ENCODE results near the gene KLHL22.

The KLHL22 gene

DNA sequence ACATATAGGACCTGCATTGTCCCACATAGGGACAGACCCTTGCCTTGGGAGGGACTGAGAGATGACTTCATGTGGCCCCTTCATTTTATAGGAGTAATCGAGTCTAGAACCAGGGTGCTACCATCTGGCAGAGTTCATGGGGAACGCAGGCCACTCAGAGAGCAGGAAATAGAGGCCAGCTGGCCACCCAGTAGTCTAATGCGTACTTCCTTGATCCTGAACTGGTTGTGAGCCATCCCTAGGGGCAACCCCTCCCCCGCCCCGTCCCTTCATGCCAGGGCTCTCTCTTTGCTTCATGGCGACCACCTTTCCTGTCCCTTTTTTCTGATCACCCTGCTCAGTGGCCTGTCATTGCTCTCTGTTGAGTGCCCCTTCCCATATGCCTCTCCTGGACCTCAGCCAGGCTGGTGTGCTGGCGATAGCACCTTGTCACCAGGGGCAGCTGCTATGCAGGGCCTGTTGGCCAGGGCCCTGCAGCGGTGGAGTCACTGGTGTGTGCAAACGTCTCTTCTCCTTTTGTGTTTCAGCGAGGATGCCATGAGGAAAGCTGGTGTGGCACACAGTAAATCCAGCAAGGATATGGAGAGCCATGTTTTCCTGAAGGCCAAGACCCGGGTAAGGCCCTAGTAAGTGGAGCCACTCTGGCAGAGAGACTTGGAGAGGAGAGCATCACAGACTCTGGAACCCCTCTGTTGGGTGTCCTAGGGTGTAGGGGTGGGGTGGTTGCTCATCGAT is 41.2 kb upstream of the KLHL22 start:
- H3K36me3 ChIP-seq: peaks cover 75 to 92% (median 88%) of the 10 kb centered on the region in 11 experiments
- H3K4me3 ChIP-seq: no peak overlapping the region
- H3K9ac ChIP-seq: 0 out of 22 replicates have a peak overlapping the region, but pooled peaks of 1 of the 11 experiments have one; percentile 20
- H3K4me1 ChIP-seq: peaks cover 24 to 50% (median 42%) of the 10 kb centered on the region in 10 experiments
- H3K9me3 ChIP-seq (replicated peaks in 1 of 11): 0 out of 22 replicates have a peak, but pooled peaks cover 0 to 2% (median 0%) of the 10 kb centered on the region in 11 experiments
- no peak for TF ChIP-seq Cebpa-rat (IDR thresholded peaks at IDR 0.05)
- H3K27ac ChIP-seq: peak overlapping the region in 7 of 11 experiments; percentile 7 to 37 (median 24); a peak in 7 of 22 replicates
- no peaks in the 10 kb centered on the region for H3K27me3 ChIP-seq
- peaks cover 64 to 98% (median 93%) of the 10 kb centered on the region in 11 experiments for H4K20me1 ChIP-seq
- H3K4me2 ChIP-seq: peak overlapping the region in 6 of 11 experiments; percentile 10 to 33 (median 22); a peak in 4 of 22 replicates

DNA sequence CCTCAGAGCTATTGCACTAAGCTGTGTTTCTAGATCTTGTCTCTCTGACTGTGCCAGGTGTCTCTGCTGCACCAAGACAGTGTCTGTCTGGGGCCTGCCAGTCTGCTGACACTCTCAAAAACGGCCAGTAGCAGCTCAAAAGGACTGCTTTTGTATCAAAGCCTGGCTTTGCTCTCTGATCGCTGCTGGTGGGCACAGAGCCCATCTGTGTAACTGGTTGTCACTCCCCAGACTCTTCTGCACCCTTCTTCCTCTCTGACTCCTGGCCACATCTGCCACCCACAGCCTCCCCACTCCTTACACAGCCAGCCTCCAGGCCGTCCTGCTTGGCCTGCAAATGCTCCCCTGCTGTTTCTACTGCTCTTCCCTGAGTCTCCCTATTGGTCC is 38.3 kb upstream of the KLHL22 start:
- Histone ChIP-seq H3K4me2 (peak overlapping the region in 1 of 11 experiments; percentile 2; a peak in 1 of 22 replicates), H3K9me3 (replicated peaks in 1 of 11) (no peaks in the 10 kb centered on the region), H4K20me1 (peaks cover 91 to 99% (median 99%) of the 10 kb centered on the region in 11 experiments), H3K4me1 (peaks cover 47 to 74% (median 64%) of the 10 kb centered on the region in 10 experiments), H3K36me3 (peaks cover 74 to 91% (median 87%) of the 10 kb centered on the region in 11 experiments), H3K9ac (peak overlapping the region in 2 of 11 experiments; percentile 42 to 45; a peak in 3 of 22 replicates), H3K4me3 (no peak overlapping the region), H3K27me3 (no peaks in the 10 kb centered on the region), H3K27ac (peak overlapping the region in 1 of 11 experiments; percentile 2; a peak in 2 of 22 replicates)
- TF ChIP-seq Cebpa-rat (IDR thresholded peaks at IDR 0.05): no peak

DNA sequence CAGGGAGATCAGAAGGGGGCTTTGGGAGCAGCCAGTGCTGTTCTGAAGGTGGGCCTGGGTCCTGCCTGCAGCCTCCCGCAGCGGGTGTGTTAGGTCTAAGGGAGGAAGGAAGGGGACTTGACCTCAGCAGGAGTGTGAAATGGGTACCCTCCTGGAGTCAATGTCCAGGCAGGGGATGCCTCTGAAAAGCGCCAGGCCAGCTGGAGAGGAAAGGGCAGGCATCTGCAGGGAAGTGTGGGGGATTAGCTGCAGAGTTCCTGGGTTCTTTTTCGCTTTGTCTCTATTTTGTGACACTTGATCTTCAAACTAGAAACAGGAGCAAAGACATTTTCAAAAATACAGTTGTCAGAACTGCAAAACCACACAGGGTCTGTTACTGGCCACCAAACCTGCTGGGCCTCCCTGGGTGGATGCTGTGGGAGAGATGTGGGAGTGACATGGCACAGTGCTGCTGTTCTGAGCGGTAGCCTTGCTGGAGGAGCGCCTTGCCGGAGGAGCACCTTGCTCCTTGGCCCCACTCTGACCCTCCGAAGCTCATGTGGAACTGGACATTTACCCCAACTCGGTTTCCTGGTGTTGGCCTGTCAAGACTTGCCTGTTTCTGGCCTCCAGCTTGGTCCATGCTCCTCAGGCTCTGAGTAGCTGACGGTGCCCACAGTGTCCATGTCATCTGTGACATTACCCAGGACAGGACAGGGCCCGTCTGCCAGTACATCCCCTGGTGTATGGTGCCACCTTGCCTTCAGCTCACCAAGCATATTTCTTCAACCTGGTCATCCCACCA is 37.7 kb upstream of the KLHL22 start:
- peak overlapping the region in 2 of 11 experiments; percentile 2 to 5; a peak in 1 of 22 replicates for H3K4me2 ChIP-seq
- TF ChIP-seq Cebpa-rat (IDR thresholded peaks at IDR 0.05): no peak
- no peak overlapping the region for H3K4me3 ChIP-seq
- H3K36me3 ChIP-seq: peaks cover 74 to 91% (median 87%) of the 10 kb centered on the region in 11 experiments
- peak overlapping the region in 5 of 11 experiments; percentile 3 to 45 (median 33); a peak in 6 of 22 replicates for H3K9ac ChIP-seq
- H3K4me1 ChIP-seq: peaks cover 47 to 77% (median 69%) of the 10 kb centered on the region in 10 experiments
- no peaks in the 10 kb centered on the region for H3K9me3 ChIP-seq (replicated peaks in 1 of 11)
- H3K27me3 ChIP-seq: no peaks in the 10 kb centered on the region
- H4K20me1 ChIP-seq: peaks cover 93 to 99% (median 99%) of the 10 kb centered on the region in 11 experiments
- peak overlapping the region in 7 of 11 experiments; percentile 2 to 35 (median 23); a peak in 4 of 22 replicates for H3K27ac ChIP-seq

DNA sequence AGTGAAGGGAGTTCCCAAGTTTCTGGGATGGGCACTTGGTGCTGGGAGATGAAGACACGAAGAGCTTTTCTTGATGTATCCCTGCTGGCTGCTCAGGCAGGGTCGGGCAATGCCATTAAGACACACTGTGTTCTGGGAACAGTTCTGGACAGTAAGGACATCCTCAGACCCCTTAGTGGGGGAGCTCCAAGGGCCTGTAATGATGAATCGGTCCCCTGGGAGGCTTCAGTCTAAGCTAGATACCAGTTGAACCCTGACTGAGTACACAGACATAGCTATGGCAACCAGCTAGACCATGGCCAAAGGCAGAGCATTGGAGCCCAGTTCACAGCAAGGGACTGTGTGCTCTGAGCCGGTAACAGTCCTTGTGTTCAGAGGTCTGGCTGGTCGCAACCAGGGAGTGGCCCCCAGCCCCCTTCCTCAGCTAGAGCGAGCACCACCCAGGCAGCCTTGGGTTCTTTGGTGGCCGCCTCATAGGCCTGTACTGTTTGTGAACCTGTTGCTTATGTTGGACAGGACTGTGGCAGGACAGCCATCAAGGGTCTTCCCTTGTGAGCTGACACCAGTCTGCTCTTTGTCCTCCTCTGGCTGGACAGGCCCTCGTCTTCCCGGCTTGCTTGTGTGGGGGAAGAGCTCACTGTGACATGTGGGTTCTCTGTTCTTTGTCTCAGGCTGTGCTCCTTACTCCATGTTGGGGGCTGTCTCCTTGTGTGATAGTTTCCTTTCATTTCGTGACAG is 36.8 kb upstream of the KLHL22 start:
- no peak overlapping the region for H3K4me3 ChIP-seq
- H3K36me3 ChIP-seq: peaks cover 74 to 91% (median 87%) of the 10 kb centered on the region in 11 experiments
- peaks cover 47 to 78% (median 68%) of the 10 kb centered on the region in 10 experiments for H3K4me1 ChIP-seq
- H4K20me1 ChIP-seq: peaks cover 93 to 99% (median 99%) of the 10 kb centered on the region in 11 experiments
- H3K9ac ChIP-seq: peak overlapping the region in 6 of 11 experiments; percentile 3 to 45 (median 26); a peak in 3 of 22 replicates
- no peaks in the 10 kb centered on the region for H3K9me3 ChIP-seq (replicated peaks in 1 of 11)
- TF ChIP-seq Cebpa-rat (IDR thresholded peaks at IDR 0.05): no peak
- peak overlapping the region in 6 of 11 experiments; percentile 5 to 32 (median 18); a peak in 5 of 22 replicates for H3K4me2 ChIP-seq
- H3K27me3 ChIP-seq: no peaks in the 10 kb centered on the region
- H3K27ac ChIP-seq: peak overlapping the region in 8 of 11 experiments; percentile 5 to 35 (median 24); a peak in 6 of 22 replicates

DNA sequence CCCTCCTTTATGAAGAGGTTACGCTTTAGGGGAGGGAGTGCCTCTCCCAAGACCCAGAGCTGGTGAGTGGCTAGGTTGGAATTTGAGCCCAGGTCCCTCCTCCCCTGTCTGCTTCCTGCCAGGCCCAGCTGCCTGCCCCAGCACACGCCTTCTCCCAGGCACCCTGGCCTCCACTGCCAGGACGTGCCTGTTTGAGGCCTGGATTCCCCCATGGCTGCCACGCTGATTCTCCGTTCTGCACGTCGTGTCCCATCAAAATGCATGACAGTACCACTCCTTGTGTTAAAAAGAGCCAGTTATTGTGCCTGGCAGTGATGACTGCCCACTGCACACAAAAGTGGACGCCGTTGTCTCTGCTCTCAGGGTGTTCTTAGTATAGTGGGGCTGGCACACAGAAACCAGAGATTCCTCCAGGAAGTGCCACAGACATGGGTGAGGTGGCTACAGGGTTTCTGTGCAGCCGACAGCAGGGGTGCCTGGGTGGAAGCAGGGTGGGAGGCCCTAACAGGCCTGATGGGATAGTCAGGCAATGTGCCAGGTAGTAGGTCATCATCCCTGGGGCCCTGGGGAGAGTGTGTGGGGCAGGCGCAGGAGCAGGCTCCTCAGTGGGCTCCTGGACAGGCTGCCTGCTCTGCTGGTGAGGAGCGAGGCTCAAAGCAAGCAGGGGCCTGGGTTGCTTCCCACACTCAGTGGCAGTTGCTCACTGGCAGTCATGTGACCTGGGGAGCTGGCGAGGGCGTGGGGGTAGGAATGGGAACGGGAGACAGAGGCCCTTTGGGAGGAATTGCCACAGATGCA is 36.0 kb upstream of the KLHL22 start:
- H3K4me3 ChIP-seq: no peak overlapping the region
- peak overlapping the region in 6 of 11 experiments; percentile 11 to 43 (median 17); a peak in 7 of 22 replicates for H3K9ac ChIP-seq
- peaks cover 51 to 78% (median 69%) of the 10 kb centered on the region in 10 experiments for H3K4me1 ChIP-seq
- peak overlapping the region in 4 of 11 experiments; percentile 0 to 25 (median 12); a peak in 6 of 22 replicates for H3K27ac ChIP-seq
- peaks cover 93 to 99% (median 99%) of the 10 kb centered on the region in 11 experiments for H4K20me1 ChIP-seq
- no peaks in the 10 kb centered on the region for H3K9me3 ChIP-seq (replicated peaks in 1 of 11)
- peak overlapping the region; percentile 5 to 42 (median 20); a peak in 17 of 22 replicates for H3K4me2 ChIP-seq
- no peak for TF ChIP-seq Cebpa-rat (IDR thresholded peaks at IDR 0.05)
- peaks cover 74 to 91% (median 86%) of the 10 kb centered on the region in 11 experiments for H3K36me3 ChIP-seq
- H3K27me3 ChIP-seq: no peaks in the 10 kb centered on the region

DNA sequence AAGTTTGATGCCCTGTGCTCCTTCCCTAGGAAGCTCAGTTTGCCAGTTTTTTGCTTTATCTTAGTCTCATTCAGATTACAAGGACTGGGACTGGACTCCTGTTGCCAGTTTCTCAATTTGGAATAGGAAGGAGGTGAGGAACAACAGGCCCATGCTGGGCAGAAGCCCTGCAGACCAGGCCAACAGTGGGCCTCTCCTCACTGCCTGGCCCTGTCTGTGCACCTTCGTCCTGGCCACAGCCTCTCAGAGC is 35.5 kb upstream of the KLHL22 start:
- Histone ChIP-seq H3K27me3 (no peaks in the 10 kb centered on the region), H3K27ac (peak overlapping the region in 3 of 11 experiments; percentile 0 to 25 (median 9); a peak in 3 of 22 replicates), H3K4me2 (peak overlapping the region; percentile 5 to 42 (median 20); a peak in 14 of 22 replicates), H3K36me3 (peaks cover 76 to 93% (median 88%) of the 10 kb centered on the region in 11 experiments), H3K9me3 (replicated peaks in 1 of 11) (no peaks in the 10 kb centered on the region), H3K4me3 (no peak overlapping the region), H3K9ac (peak overlapping the region in 6 of 11 experiments; percentile 11 to 43 (median 16); a peak in 5 of 22 replicates), H3K4me1 (peaks cover 52 to 80% (median 72%) of the 10 kb centered on the region in 10 experiments), H4K20me1 (peaks cover 95 to 100% (median 100%) of the 10 kb centered on the region in 11 experiments)
- TF ChIP-seq Cebpa-rat (IDR thresholded peaks at IDR 0.05): no peak

DNA sequence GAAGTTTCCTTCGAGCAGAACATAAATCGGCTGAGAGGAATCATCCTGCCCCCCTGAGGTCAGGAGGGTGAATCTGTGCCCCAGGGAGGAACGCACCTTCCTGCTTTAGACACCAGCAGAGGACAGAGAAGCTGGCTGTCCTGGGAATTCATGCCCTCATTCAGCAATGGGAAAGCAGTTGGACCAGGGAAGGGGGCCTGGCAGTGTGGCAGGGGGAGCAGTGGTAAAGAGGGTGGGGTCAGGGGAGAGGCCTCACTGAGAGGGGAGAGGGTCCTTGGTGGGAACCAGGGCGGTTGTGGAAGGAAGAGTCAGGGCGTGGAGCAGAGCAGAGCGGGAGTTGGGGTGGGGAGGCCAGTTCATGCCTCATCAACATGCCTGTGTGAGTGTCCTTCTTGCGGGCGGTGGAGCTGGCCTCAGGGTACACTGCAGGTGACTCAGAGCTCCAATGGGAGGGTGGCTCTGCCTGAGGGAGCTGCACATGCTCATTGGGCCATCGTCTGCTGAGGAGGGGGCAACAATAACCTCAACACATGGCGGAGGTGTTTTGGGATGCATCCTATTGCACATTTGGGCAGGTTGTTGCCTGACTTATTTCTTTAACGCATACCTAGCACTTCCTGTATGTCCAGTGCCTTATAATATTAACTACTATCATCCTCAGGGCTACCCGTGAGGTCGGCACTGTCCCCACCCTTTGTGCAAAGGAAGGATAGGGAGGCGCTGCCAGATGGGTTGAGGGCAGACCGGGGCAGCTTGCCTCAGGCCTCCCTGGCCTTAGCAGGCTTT is 35.0 kb upstream of the KLHL22 start:
- no peak overlapping the region for H3K4me3 ChIP-seq
- peak overlapping the region in 2 of 11 experiments; percentile 0 to 14; a peak in 2 of 22 replicates for H3K27ac ChIP-seq
- no peak for TF ChIP-seq Cebpa-rat (IDR thresholded peaks at IDR 0.05)
- H4K20me1 ChIP-seq: peaks cover 99 to 100% (median 100%) of the 10 kb centered on the region in 11 experiments
- no peaks in the 10 kb centered on the region for H3K9me3 ChIP-seq (replicated peaks in 1 of 11)
- H3K27me3 ChIP-seq: no peaks in the 10 kb centered on the region
- H3K36me3 ChIP-seq: peaks cover 82 to 98% (median 94%) of the 10 kb centered on the region in 11 experiments
- peak overlapping the region in 10 of 11 experiments; percentile 5 to 42 (median 20); a peak in 12 of 22 replicates for H3K4me2 ChIP-seq
- H3K4me1 ChIP-seq: peaks cover 58 to 79% (median 75%) of the 10 kb centered on the region in 10 experiments
- peak overlapping the region in 6 of 11 experiments; percentile 14 to 43 (median 26); a peak in 6 of 22 replicates for H3K9ac ChIP-seq

Measured in BLaER1 treated with 17β-estradiol and CSF1 and Interleukin-3, amounts not matched to agents 10 nM and 100 nM (cell line).